Posterior vena cava (tissue), 2 donors: ENCODE data around the gene IL7R. TPM values are rescaled to one million over a fixed set of nuclear protein-coding genes. Genes with fewer than 3 reads are reported as not detected.
A peak's percentile ranks its signal among the peaks of the same experiment; 100 is the strongest.

ENCODE experiments used
- DNase-seq: peaks from one replicate; pipeline ENCODE4 v3.0.0-alpha.2; 2020; ENCODE audit warnings: low spot score
- intact Hi-C, 2 donors: fragments of 100-400 bp; cut with DNase I; formaldehyde crosslinking; loops; one replicate each; pipeline versions ENCODE4 v1.14.1 to v1.14.2; 2022 to 2023
- total RNA-seq, 2 donors: library from RNA; stranded (reverse); fragmentation: NEBNext Ultra II Directional; extraction: Animal tissue kit (Norgen Biotek cat#: 25700); gene quantifications; one replicate each; pipeline ENCODE4 v1.2.1, GENCODE V29; 2021
- donor health status: DM: yes; HTN: yes; CAD: no.
- donor health status: DM: yes; HTN: yes; CAD: no.

The IL7R gene
- total RNA-seq, 2 donors from 2014 or later, result 4.2 to 5.3 TPM

DNA sequence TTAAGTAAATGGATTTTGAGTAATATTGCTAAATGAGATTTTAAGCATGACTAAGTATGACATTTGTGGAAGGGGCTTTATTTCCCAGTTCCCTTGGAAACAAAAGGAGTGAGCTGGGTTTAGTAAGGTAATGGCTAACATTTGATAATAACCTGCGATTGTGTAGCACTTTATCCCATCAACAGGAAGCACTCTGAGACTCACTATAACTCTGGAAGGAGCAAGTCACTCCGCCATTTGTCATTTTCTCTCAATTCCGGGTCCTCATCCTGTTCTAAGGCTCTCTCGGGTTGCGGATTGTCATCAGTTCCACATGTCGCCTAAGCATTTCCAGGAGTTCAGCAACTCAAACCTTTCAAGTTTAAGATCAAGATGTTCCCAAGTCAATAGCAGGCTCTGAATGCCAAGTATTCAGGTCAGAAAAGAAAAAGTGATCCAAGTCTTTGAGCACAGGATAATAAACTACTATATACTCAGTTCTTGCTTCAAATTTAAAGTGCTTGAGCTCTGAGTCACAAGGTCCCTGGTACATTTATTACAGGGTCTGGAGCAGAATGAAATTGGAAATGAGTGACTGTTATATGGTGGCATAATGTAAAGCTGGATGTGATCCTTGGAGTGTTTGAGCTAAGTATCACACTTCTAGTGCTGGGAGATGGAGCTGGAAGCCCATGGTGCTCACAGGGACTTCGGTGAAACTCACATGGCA is 42.4 kb downstream of the IL7R start:
- no peak for DNase-seq
- intact Hi-C loops, result loop anchor here in 1 of 2 donors (1.0 kb wide), 1 partner anchor 24 kb away; no protein-coding TSS in a partner anchor

DNA sequence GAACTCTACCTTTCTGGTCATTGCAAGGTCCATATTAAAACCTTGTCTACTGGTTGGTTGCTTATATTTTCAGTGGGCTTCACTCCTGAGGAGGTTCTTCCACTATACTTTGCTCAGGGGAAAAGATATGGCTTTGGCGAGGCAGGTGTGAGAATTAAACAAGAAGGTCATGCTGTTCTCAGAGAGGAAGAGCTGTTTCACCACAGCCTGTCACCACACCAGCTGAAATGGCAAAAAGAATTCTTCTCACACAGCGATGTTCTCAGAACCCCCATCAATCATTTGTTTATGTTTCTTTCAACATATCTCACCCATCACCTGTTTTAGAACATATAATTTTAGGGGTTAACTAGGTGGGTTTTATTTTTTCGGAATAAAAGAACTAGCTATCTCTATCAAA is 43.1 kb downstream of the IL7R start:
- DNase-seq, result no peak
- intact Hi-C loops, result no loop called here

DNA sequence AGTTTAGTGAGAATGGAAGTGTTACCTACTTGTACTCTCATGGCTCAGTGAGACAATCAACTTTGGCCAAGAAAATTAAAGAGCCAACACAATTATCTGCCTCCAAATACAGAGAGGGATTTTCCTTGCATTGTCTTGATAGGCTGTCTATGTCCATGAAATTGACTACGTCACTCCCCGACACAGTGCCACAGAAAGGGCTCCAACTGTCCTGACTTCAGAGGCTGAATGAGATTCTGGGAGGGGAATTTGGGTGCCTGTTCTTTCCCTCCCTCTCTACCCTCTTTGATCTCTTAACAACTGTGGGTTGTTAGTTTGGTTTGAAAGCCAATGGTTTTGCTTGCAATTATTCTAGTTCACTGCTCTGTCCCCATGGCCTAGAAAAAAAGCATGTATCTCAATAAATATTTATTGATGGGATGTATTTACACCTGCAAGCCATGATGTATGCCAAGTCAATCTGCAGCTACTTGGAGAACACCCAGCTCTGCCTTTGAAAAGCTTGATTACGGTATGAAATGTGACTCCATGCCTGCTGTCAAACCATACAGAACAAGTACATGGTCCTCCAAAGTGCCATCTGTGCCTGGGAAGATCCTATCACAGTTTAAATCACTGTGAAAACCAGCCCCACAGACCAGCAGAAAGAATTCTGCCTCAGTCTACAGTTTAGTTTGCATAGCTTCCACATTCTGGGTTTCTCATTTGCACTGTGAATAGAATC is 44.4 kb downstream of the IL7R start:
- no peak for DNase-seq
- intact Hi-C loops, result no loop called here

DNA sequence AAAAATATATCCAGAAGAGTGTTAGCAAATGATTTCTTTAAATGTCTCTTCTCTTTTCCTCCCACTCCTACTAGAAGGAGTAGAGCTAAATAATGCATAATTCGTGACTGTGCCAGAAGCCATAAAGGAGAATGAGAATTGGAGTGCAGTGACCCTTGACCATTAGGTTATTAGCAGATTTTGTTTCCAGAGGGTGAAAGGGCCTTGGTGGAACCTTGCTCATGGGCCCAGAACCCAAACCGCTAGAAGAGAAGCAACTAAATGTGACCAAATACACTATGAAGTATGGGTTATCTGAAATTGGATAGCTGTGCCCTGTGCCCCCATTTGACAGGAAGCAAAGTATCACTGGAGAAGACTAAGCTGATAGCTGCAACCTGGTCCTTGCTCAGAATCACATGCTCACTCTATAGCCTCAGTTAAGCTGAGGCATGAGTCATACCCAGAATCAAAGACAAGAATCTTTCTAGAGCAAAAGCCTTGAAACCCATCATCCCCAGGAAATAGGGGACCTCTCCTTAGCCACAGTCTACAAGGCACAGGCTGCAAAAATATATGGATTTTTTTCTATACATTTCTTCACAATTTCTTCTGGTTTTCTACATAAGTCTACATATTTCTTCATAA is 45.5 kb downstream of the IL7R start:
- intact Hi-C loops, result no loop called here
- no peak for DNase-seq

DNA sequence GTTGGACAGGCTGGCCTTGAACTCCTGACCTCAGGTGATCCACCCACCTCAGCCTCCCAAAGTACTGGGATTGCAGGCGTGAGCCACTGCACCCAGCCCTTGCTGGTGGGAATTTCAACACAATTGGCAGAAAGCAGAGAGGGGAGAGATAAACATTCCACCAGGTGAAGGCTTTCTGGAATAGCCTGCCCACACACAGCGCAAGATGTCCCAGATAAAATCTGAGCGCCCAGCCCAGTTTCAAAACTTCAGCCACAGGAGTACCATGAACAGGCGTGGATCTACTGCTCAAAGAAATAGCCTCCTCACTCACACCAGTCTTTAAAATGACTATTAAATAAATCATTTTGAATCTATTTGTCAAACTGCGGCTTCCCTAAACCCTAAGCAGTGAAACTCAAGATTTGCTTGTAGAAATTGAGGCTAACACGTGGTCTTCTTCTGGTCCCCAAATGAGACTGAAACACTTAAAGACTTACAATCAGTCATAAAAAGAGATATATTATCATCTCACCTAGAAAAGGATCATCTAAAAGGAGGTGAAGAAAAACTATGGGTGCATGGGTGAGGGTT is 47.0 kb downstream of the IL7R start:
- intact Hi-C loops, result no loop called here

DNA sequence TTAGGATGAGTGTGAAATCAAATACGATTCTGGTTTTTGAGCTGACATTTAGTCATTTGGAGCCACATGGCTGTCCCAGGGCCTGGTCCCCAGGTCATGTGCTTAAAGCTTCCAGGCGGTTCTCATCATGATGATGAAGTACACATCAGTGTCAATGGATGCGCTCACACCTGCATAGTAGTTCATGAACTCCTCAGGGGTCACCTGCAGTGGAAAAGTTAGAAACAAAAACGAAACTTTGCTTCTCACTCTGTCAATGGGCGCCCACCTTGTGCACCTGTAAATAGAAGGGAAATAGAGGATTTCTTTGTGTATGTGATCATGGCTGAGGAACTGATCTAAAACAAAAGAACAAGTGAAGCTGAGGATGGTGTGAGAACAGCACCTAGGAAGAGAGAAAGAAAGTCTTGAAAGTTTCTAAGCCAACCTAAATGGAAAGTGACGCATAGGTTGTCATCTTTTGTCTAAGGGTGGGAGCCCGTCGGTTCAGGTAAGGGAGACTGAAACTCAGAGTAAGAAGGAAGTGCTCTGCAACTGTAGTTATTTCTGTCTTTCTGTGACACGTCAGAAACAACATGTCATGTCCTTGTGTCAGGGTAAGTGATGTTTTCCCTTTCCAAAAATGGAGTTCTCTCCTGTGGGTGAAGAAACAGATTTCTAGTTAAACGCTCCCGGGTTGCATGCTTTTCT is 47.9 kb downstream of the IL7R start:
- intact Hi-C loops, result no loop called here
- DNase-seq, result no peak

More for the DNA sequence above, 47.0 kb downstream of the IL7R start:
- DNase-seq, result no peak

DNA sequence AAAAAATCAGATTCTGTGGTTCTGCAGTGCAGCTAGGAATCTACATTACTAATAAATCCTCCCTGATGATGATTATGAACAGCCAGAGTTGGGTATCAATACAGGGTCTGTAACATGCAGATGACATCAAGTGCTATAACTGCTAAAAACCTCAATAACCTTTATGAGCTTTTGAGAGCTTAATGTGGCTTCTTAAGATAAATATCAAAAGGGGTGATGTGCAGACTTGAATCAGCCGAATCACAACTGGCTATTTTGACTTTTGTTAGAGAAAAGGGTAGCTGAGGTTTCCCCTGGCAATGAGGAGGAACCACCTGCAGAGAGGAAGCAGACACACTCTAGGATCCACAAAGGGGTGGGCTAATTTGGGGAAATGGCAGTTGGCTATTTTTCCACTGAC is 51.5 kb downstream of the IL7R start:
- intact Hi-C loops, result no loop called here
- DNase-seq, result no peak

DNA sequence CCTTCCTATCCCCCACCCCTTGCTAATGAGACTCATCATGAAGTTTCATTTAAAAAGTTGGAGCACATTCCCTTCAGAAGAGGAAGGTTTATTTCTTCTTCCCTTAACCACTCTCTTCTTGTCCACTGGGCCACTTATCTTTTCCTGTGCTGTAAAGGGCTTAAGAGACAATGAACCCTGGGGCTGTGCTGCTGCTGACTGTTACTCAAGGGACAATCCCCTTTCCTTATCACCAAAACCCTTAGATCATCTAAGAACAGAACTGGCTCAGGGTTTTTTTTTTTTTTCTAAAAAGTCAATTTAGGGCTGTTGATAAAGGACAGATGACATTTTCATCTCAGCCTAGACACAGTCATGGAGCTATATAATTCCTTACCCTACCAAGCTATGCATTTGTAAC is 52.1 kb downstream of the IL7R start:
- no peak for DNase-seq
- intact Hi-C loops, result no loop called here

DNA sequence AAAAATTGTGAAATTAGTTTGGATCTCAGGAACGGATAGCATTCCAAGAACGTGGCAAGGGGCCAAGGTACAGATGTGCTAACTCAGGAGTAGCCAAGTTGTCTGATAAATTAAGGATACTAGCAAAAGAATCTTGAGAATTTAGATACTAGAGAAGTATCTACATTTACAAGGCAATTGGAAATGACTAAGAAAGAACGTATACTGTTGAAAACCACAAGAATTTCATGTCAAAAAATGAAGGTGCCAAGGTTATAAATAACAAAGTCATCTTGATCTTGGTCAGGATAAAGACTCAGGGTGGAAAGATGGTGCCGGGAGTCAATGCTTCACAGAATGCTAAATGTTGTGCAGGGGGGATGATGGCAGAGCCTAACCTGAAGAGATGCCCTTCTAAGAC is 62.5 kb downstream of the IL7R start:
- no peak for DNase-seq
- intact Hi-C loops, result no loop called here

DNA sequence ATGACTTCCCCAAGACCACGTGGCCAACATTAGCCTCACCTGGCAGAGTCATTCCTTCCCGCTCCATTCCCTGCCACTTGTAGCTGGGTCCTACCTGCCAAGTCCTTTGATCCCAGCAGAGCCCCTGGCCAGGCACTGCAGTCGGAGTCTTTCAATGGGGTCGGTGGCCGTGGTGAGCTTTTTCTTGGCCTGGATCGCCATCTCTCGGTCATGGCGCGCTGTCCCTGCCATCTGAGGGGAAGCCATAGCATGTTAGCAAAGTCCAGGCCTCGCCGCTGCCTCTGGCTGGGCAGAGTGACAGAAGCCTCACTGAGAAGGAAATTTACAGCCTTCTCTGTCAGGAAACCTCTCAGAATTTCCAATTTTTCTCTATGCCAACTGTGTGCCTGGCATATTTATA is 64.2 kb downstream of the IL7R start:
- intact Hi-C loops, result loop anchor here in 1 of 2 donors (10.0 kb wide), 1 partner anchor 146 kb away; no protein-coding TSS in a partner anchor
- no peak for DNase-seq

DNA sequence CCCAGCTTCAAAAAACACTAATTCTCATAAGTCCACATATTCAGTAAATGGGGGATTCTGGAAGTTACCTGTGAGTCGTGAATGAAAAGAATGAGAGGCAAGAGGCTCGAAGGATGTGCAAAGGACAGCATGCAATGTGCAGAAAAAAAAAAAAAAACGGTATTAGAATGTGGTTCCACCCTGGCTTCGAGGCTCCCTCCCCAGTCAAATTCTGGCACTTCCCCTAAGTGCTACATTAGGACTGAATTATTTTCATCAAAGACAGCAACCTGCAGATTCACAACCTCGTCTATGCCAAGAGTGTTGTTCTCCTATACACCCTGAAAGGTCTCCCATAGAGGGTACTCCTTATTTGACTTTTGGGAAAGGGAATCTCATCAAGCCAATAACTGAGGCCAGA is 65.2 kb downstream of the IL7R start:
- DNase-seq, result no peak
- intact Hi-C loops, result loop anchor here in 1 of 2 donors (10.0 kb wide), 1 partner anchor 147 kb away; no protein-coding TSS in a partner anchor

DNA sequence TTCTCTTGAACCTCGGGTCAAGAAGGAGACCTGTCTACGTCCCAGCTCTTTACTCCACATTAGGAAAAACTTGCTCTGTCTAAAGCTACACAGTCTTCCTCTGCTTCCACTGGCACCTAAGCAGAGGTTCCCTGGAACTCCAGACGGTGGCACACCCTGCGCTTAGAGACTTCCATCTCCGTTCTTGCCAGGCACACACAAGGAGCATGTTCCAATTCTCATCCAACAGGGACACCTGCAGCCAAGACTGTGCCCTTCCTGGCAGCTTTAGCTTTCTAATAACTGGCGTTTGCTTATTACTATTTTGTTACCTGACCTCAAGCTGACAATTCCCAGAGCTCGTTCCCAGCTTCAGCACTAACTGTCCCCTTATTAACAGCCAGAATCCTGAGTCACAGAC is 65.8 kb downstream of the IL7R start:
- intact Hi-C loops, result loop anchor here in 1 of 2 donors (10.0 kb wide), 1 partner anchor 148 kb away; no protein-coding TSS in a partner anchor

DNA sequence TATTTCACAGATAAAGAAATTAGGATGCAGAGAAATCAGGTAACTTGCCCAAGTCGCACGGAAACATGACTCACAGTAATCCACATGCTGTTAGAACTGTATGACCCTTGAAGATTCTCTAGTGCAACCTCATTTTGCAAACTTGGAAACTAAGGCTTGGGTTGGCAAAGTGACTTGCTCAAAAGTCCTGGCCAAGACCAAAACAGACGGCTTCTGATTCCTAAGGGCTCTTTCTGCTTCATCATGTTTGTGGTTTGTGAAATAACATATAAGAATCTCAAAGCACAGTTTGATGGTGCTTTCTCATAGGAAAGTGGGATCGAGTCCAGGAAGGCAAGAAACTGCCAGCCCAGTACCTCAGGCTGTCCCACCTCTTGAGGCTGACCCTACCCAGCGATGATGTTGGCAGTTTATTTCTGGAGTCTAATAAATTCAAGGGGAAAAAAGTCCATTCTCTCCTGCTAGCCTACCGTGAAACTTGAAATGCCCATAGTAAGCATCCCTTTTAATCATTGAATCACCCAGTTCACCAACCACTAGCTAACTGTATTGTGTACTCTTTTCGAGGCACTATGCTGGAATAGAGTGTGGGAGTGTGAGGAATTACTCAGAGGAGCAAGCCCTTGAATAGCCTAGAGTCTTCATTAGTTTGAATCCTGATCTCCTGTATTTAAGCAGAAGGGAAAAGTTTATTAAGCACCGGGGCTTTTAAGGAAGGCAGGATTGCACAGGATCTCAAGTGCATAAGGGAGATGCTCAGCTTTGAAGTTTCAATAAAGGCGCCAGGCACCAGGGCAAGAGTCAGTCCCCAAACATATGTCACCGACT is 67.6 kb downstream of the IL7R start:
- intact Hi-C loops, result loop anchor here in 1 of 2 donors (10.0 kb wide), 1 partner anchor 150 kb away; no protein-coding TSS in a partner anchor
- no peak for DNase-seq

More for the DNA sequence above, 65.8 kb downstream of the IL7R start:
- no peak for DNase-seq

DNA sequence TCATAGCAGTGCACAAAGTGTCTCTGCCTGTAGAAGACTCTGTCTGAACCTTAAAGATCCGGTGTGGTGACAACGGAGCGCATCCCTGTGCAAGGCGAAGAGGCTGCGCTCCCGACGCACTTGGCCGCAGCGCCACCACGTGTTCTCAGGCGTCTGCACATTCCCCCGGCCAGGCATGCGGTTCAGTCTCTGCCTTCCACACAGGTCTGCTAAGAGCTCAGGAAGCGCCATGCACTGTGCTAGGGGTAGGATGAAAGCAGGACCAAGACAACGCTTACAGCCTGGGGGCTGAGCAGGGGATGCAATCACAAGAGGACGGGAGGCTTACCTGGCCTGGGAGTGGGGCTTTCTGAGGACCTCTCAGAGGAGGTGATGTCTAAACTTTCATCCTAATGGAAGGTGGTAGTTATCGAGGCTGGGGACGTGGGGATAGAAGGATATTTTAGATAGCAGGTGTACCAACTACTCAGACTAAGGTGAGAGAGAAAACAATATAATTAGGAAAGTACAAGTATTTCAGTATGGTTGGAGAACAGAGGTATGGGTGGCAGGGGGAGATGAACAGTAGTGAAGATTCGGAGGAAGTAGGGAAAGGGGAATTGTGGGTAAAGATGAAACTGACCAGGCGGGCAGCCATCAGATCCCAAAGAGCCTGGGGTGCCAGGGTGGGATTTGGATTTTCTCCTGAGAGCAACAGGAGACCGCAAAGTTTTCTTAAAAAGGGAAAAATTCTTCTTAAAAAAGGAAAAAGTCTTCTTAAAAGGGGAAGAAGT is 68.4 kb downstream of the IL7R start:
- intact Hi-C loops, result loop anchor here in 1 of 2 donors (10.0 kb wide), 1 partner anchor 150 kb away; no protein-coding TSS in a partner anchor
- DNase-seq, result peak; percentile 89

DNA sequence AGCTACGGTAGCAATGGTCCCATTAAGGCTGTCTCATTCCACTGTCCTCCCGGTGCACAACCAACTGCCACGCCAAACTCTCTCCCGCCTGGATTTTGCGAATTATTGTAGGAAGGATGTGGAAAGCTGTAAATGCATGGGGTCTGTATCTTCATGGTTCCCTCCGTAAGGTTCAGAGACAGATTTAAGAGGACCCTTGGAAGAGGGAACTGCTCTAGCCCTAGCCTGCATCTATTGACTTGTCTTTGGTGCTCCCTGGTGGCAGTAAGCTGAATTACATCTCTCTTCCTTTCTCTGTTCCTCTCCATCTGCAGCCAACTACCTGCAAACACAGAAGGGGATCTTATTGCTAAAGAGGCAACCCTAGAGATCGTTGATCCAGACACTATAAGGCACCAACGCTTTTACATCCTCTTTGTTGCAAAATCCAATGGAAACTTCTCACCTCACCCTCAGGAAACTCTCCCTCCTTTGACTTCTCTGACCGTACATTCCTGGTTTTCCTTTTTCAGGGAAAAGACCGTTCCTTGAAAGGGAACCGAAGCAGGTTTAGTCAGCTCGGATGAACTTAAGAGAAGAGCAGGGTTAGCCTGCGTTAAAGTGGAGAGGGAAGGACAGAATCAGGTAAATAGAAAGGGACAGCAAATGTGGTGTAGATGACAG is 69.8 kb downstream of the IL7R start:
- intact Hi-C loops, result loop anchor here in 1 of 2 donors (10.0 kb wide), 1 partner anchor 152 kb away; no protein-coding TSS in a partner anchor
- DNase-seq, result no peak
